GM13976 (cell line): Measurements from ENCODE around the gene TOPORS.

Experiments used
- DNase-seq: peaks from one replicate; pipeline ENCODE4 v3.0.0; 2012; ENCODE audit warnings: low spot score
- CTCF ChIP-seq: IDR thresholded peaks from 2 replicates; pipeline ENCODE4 v1.5.1; 2012; ENCODE audit warnings: borderline replicate concordance, mild to moderate bottlenecking; ENCODE audit not compliant: insufficient read depth; ENCODE audit errors: extremely low read depth, missing control alignments, control extremely low read depth
- in situ Hi-C: fragments of 300-500 bp; cut with MboI; formaldehyde crosslinking; loops from one replicate; pipeline ENCODE4 v1.12.0; 2022; ENCODE audit warnings: low sequenced_read_pairs, mixed read lengths, inconsistent platforms; ENCODE audit not compliant: unreplicated experiment

Gene TOPORS

DNA sequence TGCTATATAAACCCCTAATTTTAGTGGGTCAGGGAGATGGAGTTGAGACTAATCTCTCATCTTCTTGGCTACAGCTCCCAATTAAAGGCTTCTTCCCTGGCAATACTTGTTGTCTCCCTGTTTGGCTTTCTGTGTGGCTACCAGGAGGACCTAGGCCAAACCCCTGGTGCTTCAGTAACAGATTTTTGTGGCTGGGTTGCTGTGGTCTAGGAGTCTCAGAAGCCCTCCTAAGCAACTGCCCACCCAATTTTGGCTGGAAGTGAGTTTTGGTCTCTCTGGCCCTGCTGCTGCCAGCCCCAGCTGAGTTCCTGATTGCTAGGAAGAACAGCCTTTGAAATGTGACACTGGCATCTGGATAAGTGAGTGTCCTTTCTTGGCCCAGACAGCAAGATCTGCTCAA is 36.1 kb downstream of the TOPORS start:
- in situ Hi-C loops = no loop called here
- no peak for DNase-seq
- TF ChIP-seq CTCF = no peak

DNA sequence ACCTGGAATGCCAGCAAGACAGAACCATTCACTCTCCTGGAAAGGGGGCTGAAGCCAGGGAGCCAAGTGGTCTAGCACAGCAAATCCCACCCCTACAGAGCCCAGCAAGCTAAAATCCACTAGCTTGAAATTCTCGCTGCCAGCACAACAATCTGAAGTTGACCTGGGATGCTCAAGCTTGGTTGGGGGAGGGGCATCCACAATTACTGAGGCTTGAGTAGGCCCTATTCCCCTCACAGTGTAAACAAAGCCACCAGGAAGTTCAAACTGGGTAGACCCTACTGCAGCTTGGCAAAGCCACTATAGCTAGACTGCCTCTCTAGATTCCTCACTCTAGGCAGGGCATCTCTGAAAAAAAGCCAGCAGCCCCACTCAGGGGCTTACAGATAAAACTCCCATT is 43.7 kb downstream of the TOPORS start:
- no peak for DNase-seq
- in situ Hi-C loops = no loop called here
- no peak for TF ChIP-seq CTCF

GRCh38 chr9:32503008-32503407 is 49.4 kb downstream of the TOPORS start:
- no peak for TF ChIP-seq CTCF
- in situ Hi-C loops = no loop called here
- no peak for DNase-seq

- no peak for DNase-seq
- TF ChIP-seq CTCF = no peak
- in situ Hi-C loops = no loop called here
Observed at GRCh38 chr9:32502464-32502863, 49.9 kb downstream of the TOPORS start.

GRCh38 chr9:32501868-32502267 is 50.5 kb downstream of the TOPORS start:
- TF ChIP-seq CTCF = no peak
- no peak for DNase-seq
- in situ Hi-C loops = no loop called here

GRCh38 chr9:32500768-32501167 is 51.6 kb downstream of the TOPORS start:
- in situ Hi-C loops = no loop called here
- DNase-seq = no peak

More at GRCh38 chr9:32500768-32501167, 51.6 kb downstream of the TOPORS start:
- no peak for TF ChIP-seq CTCF
